ENCODE results near the gene PDHX.

Gene PDHX

GRCh38 chr11:34944692-34945091 is 28.3 kb downstream of the PDHX start:
- Histone ChIP-seq H3K27me3 (no peaks in the 10 kb centered on the region), H3K27ac (no peak overlapping the region), H3K9me3 (no peaks in the 10 kb centered on the region), H3K4me3 (ENCODE audit: low read depth in 1 of 2, low read length in 1 of 2) (no peak overlapping the region), H3K36me3 (peaks cover 5% of the 10 kb centered on the region), H3K4me1 (ENCODE audit: control insufficient read depth in 1 of 2, insufficient read depth in 1 of 2, low read depth in 1 of 2, low read length in 1 of 2) (no peaks in the 10 kb centered on the region)
- no peak for TF ChIP-seq CTCF (IDR thresholded peaks at IDR 0.05)

- no peaks in the 10 kb centered on the region for H3K27me3 ChIP-seq
- no peak overlapping the region for H3K27ac ChIP-seq
- no peaks in the 10 kb centered on the region for H3K4me1 ChIP-seq (ENCODE audit: control insufficient read depth in 1 of 2, insufficient read depth in 1 of 2, low read depth in 1 of 2, low read length in 1 of 2)
- H3K36me3 ChIP-seq = peaks cover 5% of the 10 kb centered on the region
- H3K4me3 ChIP-seq (ENCODE audit: low read depth in 1 of 2, low read length in 1 of 2) = no peak overlapping the region
- no peak for TF ChIP-seq CTCF (IDR thresholded peaks at IDR 0.05)
- H3K9me3 ChIP-seq = no peaks in the 10 kb centered on the region
These were observed 32.3 kb downstream of the PDHX start for GRCh38 chr11:34948696-34949095.

- Histone ChIP-seq H3K27ac (no peak overlapping the region), H3K36me3 (no peaks in the 10 kb centered on the region), H3K9me3 (no peaks in the 10 kb centered on the region), H3K27me3 (no peaks in the 10 kb centered on the region), H3K4me1 (ENCODE audit: control insufficient read depth in 1 of 2, insufficient read depth in 1 of 2, low read depth in 1 of 2, low read length in 1 of 2) (no peaks in the 10 kb centered on the region), H3K4me3 (ENCODE audit: low read depth in 1 of 2, low read length in 1 of 2) (no peak overlapping the region)
- TF ChIP-seq CTCF (IDR thresholded peaks at IDR 0.05) = no peak
These were observed 37.5 kb downstream of the PDHX start for GRCh38 chr11:34953955-34954354.

- H3K36me3 ChIP-seq = no peaks in the 10 kb centered on the region
- no peak overlapping the region for H3K27ac ChIP-seq
- H3K27me3 ChIP-seq = no peaks in the 10 kb centered on the region
- TF ChIP-seq CTCF (IDR thresholded peaks at IDR 0.05) = no peak
- no peaks in the 10 kb centered on the region for H3K4me1 ChIP-seq (ENCODE audit: control insufficient read depth in 1 of 2, insufficient read depth in 1 of 2, low read depth in 1 of 2, low read length in 1 of 2)
- no peak overlapping the region for H3K4me3 ChIP-seq (ENCODE audit: low read depth in 1 of 2, low read length in 1 of 2)
- H3K9me3 ChIP-seq = no peaks in the 10 kb centered on the region
These were observed 40.8 kb downstream of the PDHX start for GRCh38 chr11:34957206-34957605.

GRCh38 chr11:34957606-34958005 is 41.2 kb downstream of the PDHX start:
- H3K4me1 ChIP-seq (ENCODE audit: control insufficient read depth in 1 of 2, insufficient read depth in 1 of 2, low read depth in 1 of 2, low read length in 1 of 2) = no peaks in the 10 kb centered on the region
- TF ChIP-seq CTCF (IDR thresholded peaks at IDR 0.05) = no peak

GRCh38 chr11:34959770-34960169 is 43.4 kb downstream of the PDHX start:
- no peaks in the 10 kb centered on the region for H3K4me1 ChIP-seq (ENCODE audit: control insufficient read depth in 1 of 2, insufficient read depth in 1 of 2, low read depth in 1 of 2, low read length in 1 of 2)
- no peak overlapping the region for H3K27ac ChIP-seq
- TF ChIP-seq CTCF (IDR thresholded peaks at IDR 0.05) = no peak
- no peaks in the 10 kb centered on the region for H3K9me3 ChIP-seq
- no peaks in the 10 kb centered on the region for H3K36me3 ChIP-seq
- H3K4me3 ChIP-seq (ENCODE audit: low read depth in 1 of 2, low read length in 1 of 2) = no peak overlapping the region
- no peaks in the 10 kb centered on the region for H3K27me3 ChIP-seq

More at GRCh38 chr11:34957606-34958005, 41.2 kb downstream of the PDHX start:
- H3K36me3 ChIP-seq = no peaks in the 10 kb centered on the region
- no peaks in the 10 kb centered on the region for H3K27me3 ChIP-seq
- no peak overlapping the region for H3K4me3 ChIP-seq (ENCODE audit: low read depth in 1 of 2, low read length in 1 of 2)
- no peaks in the 10 kb centered on the region for H3K9me3 ChIP-seq
- H3K27ac ChIP-seq = no peak overlapping the region

Measured in neutrophil (primary cell).